Measurements from ENCODE around the gene MIB2.

DNA sequence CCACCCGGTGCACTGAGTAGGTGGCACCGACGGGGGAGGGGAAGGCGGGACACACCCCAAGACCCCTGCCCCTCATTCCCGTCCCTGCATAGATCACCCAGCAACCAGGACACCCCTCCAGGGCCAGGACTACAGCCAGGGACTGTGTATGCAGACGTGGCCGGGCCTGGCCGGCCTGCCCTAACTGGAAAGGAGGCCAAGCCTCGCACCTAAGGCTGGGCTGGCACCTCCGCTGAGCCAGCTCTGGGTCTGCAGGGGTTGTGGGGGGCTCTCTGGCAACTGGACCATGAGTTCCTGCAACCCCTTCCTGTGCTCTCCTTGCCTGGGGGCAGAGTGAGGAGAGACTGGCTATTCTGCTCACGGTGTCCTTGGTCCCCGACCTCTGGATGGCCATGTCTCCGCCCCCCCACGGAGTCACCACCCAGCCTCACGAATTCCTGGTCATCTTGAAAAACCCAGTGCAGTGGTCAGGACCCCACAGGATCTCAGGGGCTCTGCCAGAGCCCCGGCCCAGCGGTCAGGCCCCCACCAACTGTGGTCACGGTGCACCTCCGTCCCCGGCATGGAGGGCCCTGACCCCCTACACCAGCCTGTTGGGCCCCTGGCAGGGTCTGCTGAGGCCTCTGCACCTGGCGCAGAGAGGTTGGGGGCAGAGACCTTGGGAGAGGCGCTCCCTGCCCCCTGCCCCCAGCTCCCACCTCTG lies 14.3 kb upstream of the MIB2 start:
- TF ChIP-seq, protein P1, sequence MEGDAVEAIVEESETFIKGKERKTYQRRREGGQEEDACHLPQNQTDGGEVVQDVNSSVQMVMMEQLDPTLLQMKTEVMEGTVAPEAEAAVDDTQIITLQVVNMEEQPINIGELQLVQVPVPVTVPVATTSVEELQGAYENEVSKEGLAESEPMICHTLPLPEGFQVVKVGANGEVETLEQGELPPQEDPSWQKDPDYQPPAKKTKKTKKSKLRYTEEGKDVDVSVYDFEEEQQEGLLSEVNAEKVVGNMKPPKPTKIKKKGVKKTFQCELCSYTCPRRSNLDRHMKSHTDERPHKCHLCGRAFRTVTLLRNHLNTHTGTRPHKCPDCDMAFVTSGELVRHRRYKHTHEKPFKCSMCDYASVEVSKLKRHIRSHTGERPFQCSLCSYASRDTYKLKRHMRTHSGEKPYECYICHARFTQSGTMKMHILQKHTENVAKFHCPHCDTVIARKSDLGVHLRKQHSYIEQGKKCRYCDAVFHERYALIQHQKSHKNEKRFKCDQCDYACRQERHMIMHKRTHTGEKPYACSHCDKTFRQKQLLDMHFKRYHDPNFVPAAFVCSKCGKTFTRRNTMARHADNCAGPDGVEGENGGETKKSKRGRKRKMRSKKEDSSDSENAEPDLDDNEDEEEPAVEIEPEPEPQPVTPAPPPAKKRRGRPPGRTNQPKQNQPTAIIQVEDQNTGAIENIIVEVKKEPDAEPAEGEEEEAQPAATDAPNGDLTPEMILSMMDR (IDR thresholded peaks at IDR 0.05; ENCODE audit: low read depth, low read length), result no peak
- TF ChIP-seq POLR2A (IDR thresholded peaks at IDR 0.05; ENCODE audit: extremely low read depth, insufficient read length), result no peak
- TF ChIP-seq, protein P2, sequence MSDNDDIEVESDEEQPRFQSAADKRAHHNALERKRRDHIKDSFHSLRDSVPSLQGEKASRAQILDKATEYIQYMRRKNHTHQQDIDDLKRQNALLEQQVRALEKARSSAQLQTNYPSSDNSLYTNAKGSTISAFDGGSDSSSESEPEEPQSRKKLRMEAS (IDR thresholded peaks at IDR 0.05; ENCODE audit: low read depth, low read length), result no peak
- TF ChIP-seq MYC (IDR thresholded peaks at IDR 0.05; ENCODE audit: low read depth, low read length), result no peak

Data from NB4 (cell line).